Ramos (cell line): ENCODE measurements around the gene P3R3URF.

Experiments
- in situ Hi-C: fragments of 300-500 bp; cut with MboI; formaldehyde crosslinking; loops from one replicate; pipeline ENCODE4 v1.14.3; 2022; ENCODE audit warnings: low sequenced_read_pairs; ENCODE audit not compliant: unreplicated experiment

Gene P3R3URF

GRCh38 chr1:46197560-46197963 is 21.3 kb upstream of the P3R3URF start:
- in situ Hi-C loops = no loop called here

DNA sequence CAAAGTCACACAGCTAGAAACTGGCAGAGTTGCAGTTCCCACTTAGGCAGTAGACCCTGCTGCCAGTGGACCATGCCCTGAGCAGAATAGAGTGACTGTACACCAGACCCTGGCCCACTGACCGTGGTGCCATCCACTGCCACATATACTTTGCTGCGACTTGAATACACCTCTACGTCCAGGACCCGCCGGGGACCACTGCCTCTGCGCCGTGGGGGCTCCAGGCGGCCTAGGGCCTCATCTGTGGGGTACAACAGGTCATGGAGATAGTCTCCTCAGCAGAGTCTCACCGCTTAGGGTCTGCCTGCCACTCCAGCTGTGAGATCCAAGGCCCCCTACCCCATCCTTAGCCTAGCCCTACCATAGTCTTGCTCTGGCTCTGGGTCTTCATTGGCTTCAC is 20.3 kb upstream of the P3R3URF start:
- in situ Hi-C loops = no loop called here

- in situ Hi-C loops = no loop called here
Measured at GRCh38 chr1:46194641-46195193, 18.4 kb upstream of the P3R3URF start.

- in situ Hi-C loops = no loop called here
Measured at GRCh38 chr1:46193984-46194570, 17.8 kb upstream of the P3R3URF start.

DNA sequence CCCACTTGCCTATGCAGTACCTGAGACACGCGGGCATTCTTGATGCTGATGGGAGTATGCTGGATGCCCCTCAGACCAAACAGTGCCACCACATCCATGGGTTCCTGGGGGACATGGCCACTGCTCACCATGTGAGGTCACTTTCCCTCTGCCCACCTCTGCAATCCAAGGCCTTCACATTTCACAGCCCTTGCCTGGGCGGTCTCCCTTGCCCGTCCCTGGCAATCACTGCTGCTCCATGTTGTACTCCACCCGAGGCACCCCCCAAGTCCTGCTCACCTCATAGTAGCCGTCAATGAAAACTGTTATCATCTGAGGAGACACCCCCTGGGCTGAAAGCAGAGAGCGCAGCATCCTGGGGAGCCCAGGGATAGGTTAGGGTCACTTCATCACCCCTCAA is 17.0 kb upstream of the P3R3URF start:
- in situ Hi-C loops = no loop called here

GRCh38 chr1:46192171-46192570 is 15.9 kb upstream of the P3R3URF start:
- in situ Hi-C loops = no loop called here

GRCh38 chr1:46191033-46191701 is 14.9 kb upstream of the P3R3URF start:
- in situ Hi-C loops = no loop called here

GRCh38 chr1:46190539-46190938 is 14.3 kb upstream of the P3R3URF start:
- in situ Hi-C loops = no loop called here

- in situ Hi-C loops = no loop called here
Measured at GRCh38 chr1:46188295-46189030, 12.2 kb upstream of the P3R3URF start.

GRCh38 chr1:46187106-46187869 is 11.0 kb upstream of the P3R3URF start:
- in situ Hi-C loops = no loop called here

DNA sequence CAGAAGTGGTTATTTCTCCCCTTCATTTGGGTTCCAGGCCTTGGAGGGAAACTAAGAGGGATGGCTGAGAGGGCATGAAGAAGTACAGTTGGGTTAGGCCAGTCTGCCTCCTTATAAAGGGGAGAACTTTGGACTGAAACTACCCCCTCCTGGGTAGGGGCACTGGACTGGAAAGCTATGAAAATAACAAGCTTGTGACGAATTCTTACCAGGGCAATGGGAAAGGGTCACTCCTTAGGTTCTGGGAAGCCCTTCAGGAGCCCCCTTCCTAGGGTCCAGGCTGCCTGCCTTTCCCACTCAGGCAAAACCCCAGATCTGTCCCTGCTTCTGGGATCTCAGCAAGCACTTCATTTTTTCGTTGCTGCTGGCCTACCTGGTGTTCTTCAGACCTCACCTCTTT is 9.8 kb upstream of the P3R3URF start:
- in situ Hi-C loops = no loop called here

- in situ Hi-C loops = no loop called here
Measured at GRCh38 chr1:46184920-46185658, 8.8 kb upstream of the P3R3URF start.

GRCh38 chr1:46183926-46184557 is 7.8 kb upstream of the P3R3URF start:
- in situ Hi-C loops = no loop called here

DNA sequence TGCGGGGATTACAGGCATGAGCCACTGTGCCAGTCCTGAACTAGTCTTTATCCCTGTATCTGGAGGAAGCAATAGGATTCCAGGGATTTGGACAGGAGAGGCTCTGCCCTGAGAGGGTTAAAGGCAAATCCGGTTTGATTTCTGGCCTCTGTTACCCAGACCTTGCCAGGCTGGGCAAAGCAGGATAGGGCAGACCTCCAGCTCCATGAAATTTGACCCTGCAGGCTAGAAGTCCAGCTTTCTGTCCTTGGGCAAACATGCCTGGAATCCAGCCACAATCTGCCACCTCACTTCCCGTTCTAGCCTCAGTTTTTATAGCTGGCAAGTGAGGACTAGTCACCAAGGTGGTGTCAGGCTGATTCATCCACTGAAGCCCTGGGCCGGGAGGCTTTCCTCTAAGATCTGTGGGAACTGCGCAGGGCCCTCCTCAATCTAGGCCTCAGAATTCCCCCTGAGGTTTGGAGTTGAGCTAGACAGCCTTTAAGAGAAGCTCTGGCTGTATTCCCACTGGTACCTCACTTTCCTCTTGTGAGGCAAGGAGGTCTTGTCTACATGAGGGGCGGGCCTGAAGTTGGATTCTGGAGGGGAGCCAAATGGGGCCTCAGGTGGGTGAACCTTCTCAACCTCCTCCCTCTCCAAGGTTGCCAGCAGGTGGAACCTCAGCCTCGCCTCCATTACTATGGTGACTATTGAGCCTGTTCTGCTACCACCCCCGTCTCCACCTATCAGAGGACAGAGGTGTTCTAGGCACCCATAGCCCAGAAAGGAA is 7.0 kb upstream of the P3R3URF start:
- in situ Hi-C loops = no loop called here

DNA sequence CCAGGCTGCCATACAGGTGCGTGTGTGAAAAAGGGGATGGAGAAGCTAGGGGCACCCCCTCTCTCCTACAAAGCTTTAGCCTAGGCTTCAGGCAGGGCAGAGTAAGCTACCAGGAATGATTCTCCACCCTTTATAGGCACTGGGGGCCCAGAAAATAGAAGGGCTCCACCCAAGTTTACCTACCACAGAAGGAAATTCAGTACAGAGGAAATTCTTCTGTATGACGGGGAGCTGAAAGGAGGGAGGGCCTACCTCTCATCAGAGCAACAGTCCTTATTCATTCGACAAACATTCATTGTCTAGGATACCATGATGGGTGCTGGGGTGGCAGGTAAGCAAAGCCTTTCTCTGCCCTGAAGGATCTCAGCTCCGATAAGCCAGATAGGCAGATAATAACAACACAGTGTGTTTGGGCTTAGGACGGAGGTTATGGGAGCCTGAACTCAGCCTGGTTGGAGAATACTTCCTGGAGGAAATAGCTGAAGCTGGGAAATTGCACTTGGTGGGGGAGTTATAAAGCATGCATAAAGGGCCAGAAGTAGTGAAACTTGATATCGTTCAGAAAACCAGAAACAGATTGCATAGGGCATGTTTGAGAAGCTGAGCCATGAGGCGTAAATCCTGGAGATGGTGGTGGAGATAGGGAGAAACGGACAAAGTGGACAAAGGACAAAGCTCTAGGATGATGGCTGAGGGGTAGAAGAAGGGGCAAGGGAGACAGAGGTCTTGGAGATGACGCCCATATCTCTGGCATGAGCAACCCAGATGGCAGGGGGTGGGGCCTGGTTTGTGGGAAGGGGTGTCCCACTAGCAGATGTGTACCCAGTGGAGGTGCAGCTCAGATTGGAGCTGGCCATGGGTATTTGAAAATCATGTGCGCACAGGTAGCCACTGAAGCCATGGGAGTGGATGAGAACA is 5.3 kb upstream of the P3R3URF start:
- in situ Hi-C loops = no loop called here

GRCh38 chr1:46180082-46180616 is 3.9 kb upstream of the P3R3URF start:
- in situ Hi-C loops = no loop called here
